AG08396 (cell line): ENCODE data around the gene SAP30BP.
A peak's percentile ranks its signal among the peaks of the same experiment; 100 is the strongest.

Experiments
- DNase-seq: peaks from one replicate; pipeline ENCODE4 v3.0.0; 2012; ENCODE audit warnings: low spot score, mixed read lengths

Gene SAP30BP

GRCh38 chr17:75720656-75721462, 53.7 kb downstream of the SAP30BP start, which contains the start of gene ITGB4:
ITGB4 (plus strand) TSS chr17:75721459; CDS start chr17:75724704, 3,245 bp downstream.
- DNase-seq, result peak; percentile 51

- no peak for DNase-seq
Observed at GRCh38 chr17:75721463-75722011, 54.4 kb downstream of the SAP30BP start.

- DNase-seq, result no peak
Observed at GRCh38 chr17:75722076-75722475, 54.9 kb downstream of the SAP30BP start.

- DNase-seq, result no peak
Observed at GRCh38 chr17:75722542-75723095, 55.5 kb downstream of the SAP30BP start.

GRCh38 chr17:75723171-75723930, 56.2 kb downstream of the SAP30BP start:
- DNase-seq, result no peak

GRCh38 chr17:75724016-75725003, 57.2 kb downstream of the SAP30BP start:
- DNase-seq, result no peak

GRCh38 chr17:75725504-75725903, 58.4 kb downstream of the SAP30BP start:
- DNase-seq, result no peak

- DNase-seq, result no peak
Observed at GRCh38 chr17:75727391-75727790, 60.3 kb downstream of the SAP30BP start.

- no peak for DNase-seq
Observed at GRCh38 chr17:75729351-75729750, 62.2 kb downstream of the SAP30BP start.

- no peak for DNase-seq
Observed at GRCh38 chr17:75730065-75730464, 62.9 kb downstream of the SAP30BP start.

- no peak for DNase-seq
Observed at GRCh38 chr17:75731086-75731715, 64.1 kb downstream of the SAP30BP start.

GRCh38 chr17:75731716-75732498, 64.8 kb downstream of the SAP30BP start:
- no peak for DNase-seq

GRCh38 chr17:75733471-75733870, 66.3 kb downstream of the SAP30BP start:
- DNase-seq, result no peak

- no peak for DNase-seq
Observed at GRCh38 chr17:75734674-75735294, 67.6 kb downstream of the SAP30BP start.

- no peak for DNase-seq
Observed at GRCh38 chr17:75736173-75736835, 69.2 kb downstream of the SAP30BP start.

GRCh38 chr17:75737133-75737962, 70.2 kb downstream of the SAP30BP start:
- no peak for DNase-seq

GRCh38 chr17:75738218-75738802, 71.2 kb downstream of the SAP30BP start:
- DNase-seq, result peak; percentile 65

GRCh38 chr17:75739174-75739573, 72.0 kb downstream of the SAP30BP start:
- DNase-seq, result no peak
